Measurements from ENCODE around the gene REXO1.
"Not testable (repeated sequence)": the region's sequence is repeated elsewhere in the genome, so short reads cannot be mapped to it uniquely, and the experiment has no call there.

DNA sequence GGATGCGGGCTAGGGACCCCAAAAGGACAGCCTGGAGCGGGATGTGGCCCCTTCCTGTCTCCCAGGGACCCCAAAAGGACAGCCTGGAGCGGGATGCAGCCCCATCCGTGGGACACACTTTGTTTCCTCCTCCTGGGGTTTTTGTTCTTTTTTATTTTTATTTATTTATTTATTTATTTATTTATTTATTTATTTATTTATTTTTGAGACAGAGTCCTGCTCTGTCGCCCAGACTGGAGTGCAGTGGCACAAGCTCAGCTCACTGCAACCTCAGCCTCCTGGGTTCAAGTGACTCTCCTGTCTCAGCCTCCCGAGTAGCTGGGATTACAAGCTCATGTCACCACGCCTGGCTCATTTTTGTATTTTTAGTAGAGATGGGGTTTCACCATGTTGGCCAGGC lies 51.0 kb downstream of the REXO1 start:
- TF ChIP-seq EZH2 (IDR thresholded peaks at IDR 0.05); POLR2AphosphoS5 (IDR thresholded peaks at IDR 0.05; ENCODE audit: borderline replicate concordance, low read depth, low read length); FOXP2 (optimal IDR thresholded peaks at IDR 0.05; ENCODE audit: control extremely low read depth, extremely low read length, insufficient read depth): not testable (repeated sequence)
